GM12892 (cell line): Measurements from ENCODE around the gene LRRC4B.

ENCODE experiments used
- POLR2A ChIP-seq: IDR thresholded peaks from 2 replicates; pipeline ENCODE4 v1.6.1; 2011; ENCODE audit warnings: low read depth, low read length, control low read depth
- POLR2AphosphoS5 ChIP-seq: IDR thresholded peaks from 2 replicates; pipeline ENCODE4 v1.6.1; 2011; ENCODE audit warnings: low read depth, low read length, control low read depth
- TAF1 ChIP-seq: IDR thresholded peaks from 2 replicates; pipeline ENCODE4 v1.6.1; 2011; ENCODE audit warnings: low read depth, mild to moderate bottlenecking, control low read depth, low read length, borderline replicate concordance

DNA sequence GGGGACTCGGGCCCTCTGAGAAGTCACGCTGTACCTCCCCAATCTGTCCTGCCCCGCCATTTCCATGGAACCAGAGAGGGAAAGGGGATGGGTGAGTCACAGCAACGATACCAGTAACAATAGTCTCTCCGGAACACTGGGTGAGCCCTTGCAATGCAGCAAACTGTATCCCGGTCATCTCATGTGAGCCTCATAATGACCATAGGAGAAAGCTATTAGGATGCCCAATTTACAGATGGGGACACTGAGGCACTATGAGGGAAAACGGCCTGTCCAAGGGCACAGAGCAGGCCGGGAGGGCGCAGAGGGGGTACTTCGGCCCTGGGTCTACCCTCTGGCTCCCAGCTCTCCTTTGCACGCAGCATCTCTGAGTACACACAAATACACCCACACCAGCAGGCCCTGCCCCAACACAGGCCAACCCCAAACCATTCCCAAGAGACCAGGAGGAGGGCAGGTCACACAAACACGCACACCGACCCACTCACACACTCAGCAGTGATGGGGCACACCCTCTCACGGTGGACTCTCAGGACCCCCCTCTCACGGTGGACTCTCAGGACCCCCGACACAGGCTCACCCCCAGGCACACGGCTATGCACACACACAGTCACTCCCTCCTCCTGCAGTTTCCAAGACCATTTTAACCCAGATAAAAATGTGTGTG lies 18.2 kb downstream of the LRRC4B start:
- TF ChIP-seq POLR2A (no peak), POLR2AphosphoS5 (no peak), TAF1 (no peak)
